ENCODE data around the gene MT1A. TPM values are rescaled to one million over a fixed set of nuclear protein-coding genes. Genes with fewer than 3 reads are reported as not detected.
A peak's percentile ranks its signal among the peaks of the same experiment; 100 is the strongest.

The MT1A gene
- total RNA-seq, result 10 to 100 TPM in 1 of 10 donors, 1 to 10 TPM in 5, under 1 TPM in 2, not detected in 2; 0.71 to 67.7 (median 2.6) TPM
- 100 to 1,000 TPM in 1 of 2 donors, 10 to 100 TPM in 1; 11.1 to 102 TPM for polyA plus RNA-seq
- long read RNA-seq, donor 1, partial matches to known transcripts, result 0 of 1 reads
- long read RNA-seq, donor 1, other reads (novel, unspliced or antisense), result 0 of 1 reads
- long read RNA-seq, donor 2, result 0 reads
- long read RNA-seq, donor 3, partial matches to known transcripts, result 1 of 2 reads
- long read RNA-seq, donor 3, other reads (novel, unspliced or antisense), result 1 of 2 reads

DNA sequence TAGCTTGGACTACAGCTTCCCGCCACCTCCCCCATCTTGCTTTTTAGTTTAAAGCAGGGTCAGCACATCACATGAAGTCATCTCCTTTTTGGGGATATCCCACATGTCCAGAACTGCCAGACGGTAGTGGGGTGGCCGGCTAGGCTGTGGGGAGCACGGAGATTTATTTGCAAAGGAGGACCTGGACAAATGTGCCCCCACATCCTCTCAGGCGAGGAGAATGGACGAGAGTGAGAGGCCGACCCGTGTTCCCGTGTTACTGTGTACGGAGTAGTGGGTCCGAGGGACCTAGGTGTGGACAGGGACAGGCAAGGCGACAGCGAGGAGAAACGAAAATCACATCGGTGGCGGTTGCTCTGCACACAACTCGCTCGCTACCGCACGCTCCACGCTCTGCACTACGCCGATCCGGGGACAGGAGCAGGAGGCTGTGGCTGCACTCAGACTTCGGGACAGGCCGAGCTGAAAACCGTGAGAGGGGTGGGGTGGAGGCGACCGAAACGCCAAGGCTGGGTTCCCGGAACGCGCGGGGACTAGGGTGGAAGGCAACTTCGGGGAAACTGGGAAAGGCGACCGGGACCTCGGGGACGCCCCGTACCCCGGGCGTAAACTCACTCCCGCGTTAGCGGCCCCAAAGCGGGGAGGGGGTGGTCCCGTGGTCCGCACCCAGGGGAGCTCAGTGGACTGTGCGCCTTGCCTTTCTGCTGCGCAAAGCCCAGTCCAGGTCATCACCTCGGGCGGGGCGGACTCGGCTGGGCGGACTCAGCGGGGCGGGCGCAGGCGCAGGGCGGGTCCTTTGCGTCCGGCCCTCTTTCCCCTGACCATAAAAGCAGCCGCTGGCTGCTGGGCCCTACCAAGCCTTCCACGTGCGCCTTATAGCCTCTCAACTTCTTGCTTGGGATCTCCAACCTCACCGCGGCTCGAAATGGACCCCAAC lies at the start of gene MT1A:
MT1A (plus strand) TSS at position 853 of the 937 bp plus-strand sequence; CDS start at position 926, 73 bp downstream.
- H3K9me3 ChIP-seq, result no peaks in the 10 kb centered on the region
- H3K27ac ChIP-seq, result peak within 1 kb of the TSS in 9 of 10 donors; percentile 17 to 79 (median 67)
- DNase-seq (peak; percentile 78 to 88), ATAC-seq (peak; percentile 90 to 94 (median 93))
- intact Hi-C loops (cut with DNase I), result no loop called here
- H3K4me3 ChIP-seq, result peak within 1 kb of the TSS; percentile 36 to 64 (median 58)
- H3K36me3 ChIP-seq, result no peaks in the 10 kb centered on the region
- no peak for TF ChIP-seq CTCF (IDR thresholded peaks at IDR 0.05)
- 5 to 6% methylated on average over 68 of the region's 68 CpGs for WGBS, 2 donors
- H3K4me1 ChIP-seq, result peaks cover 0 to 34% (median 21%) of the 10 kb centered on the region in 9 donors
- H3K27me3 ChIP-seq, result peaks cover 3 to 96% (median 35%) of the 10 kb centered on the region in 7 donors

GRCh38 chr16:56588781-56589140 lies 49.7 kb upstream of the MT1A start:
- H3K4me3 ChIP-seq, result peak overlapping the region; percentile 7 to 53 (median 46)
- peaks cover 3 to 11% (median 8%) of the 10 kb centered on the region in 9 donors for H3K4me1 ChIP-seq
- 31 to 38% methylated on average over 9 of the region's 9 CpGs for WGBS, 2 donors
- TF ChIP-seq CTCF (IDR thresholded peaks at IDR 0.05), result no peak
- H3K9me3 ChIP-seq, result no peaks in the 10 kb centered on the region
- H3K36me3 ChIP-seq, result no peaks in the 10 kb centered on the region
- DNase-seq, result no peak
- ATAC-seq, result no peak
- H3K27me3 ChIP-seq, result peaks cover 11 to 52% (median 34%) of the 10 kb centered on the region in 7 donors
- H3K27ac ChIP-seq, result no peak overlapping the region
- intact Hi-C loops (cut with DNase I), result no loop called here

GRCh38 chr16:56589141-56590039 lies 49.1 kb upstream of the MT1A start, which contains the start of gene MT3:
MT3 (plus strand) TSS chr16:56589528; CDS start chr16:56589591, 63 bp downstream.
- DNase-seq (peak in 1 of 2 donors; percentile 17), ATAC-seq (peak in 6 of 8 donors; percentile 23 to 62 (median 40))
- Histone ChIP-seq H3K4me1 (peaks cover 3 to 11% (median 8%) of the 10 kb centered on the region in 9 donors), H3K36me3 (no peaks in the 10 kb centered on the region), H3K27ac (no peak within 1 kb of the TSS), H3K27me3 (peaks cover 11 to 46% (median 34%) of the 10 kb centered on the region in 7 donors), H3K9me3 (peaks cover 0 to 4% (median 0%) of the 10 kb centered on the region in 11 donors), H3K4me3 (peak within 1 kb of the TSS; percentile 7 to 53 (median 46))
- WGBS, 2 donors, result 6 to 9% methylated on average over 87 of the region's 87 CpGs
- TF ChIP-seq CTCF (IDR thresholded peaks at IDR 0.05), result no peak
- intact Hi-C loops (cut with DNase I), result loop anchor here in 1 of 10 donors (10.0 kb wide), 1 partner anchor 75 kb away; no protein-coding TSS in a partner anchor
